ENCODE data around the gene TNNI3K. TPM values are rescaled to one million over a fixed set of nuclear protein-coding genes. Genes with fewer than 3 reads are reported as not detected.

TNNI3K gene
- total RNA-seq, 1 experiment from 2014 or later, result not detected

- H3K4me1 Mint-ChIP-seq, result no peaks in the 10 kb centered on the region
- no peaks in the 10 kb centered on the region for H3K9me3 Mint-ChIP-seq
- Histone ChIP-seq H3K14ac (ENCODE audit: insufficient read depth, low read length) (no peak overlapping the region), H3K23me2 (ENCODE audit: insufficient read length, low read depth, low read length, poor library complexity, severe bottlenecking) (no peaks in the 10 kb centered on the region), H4K5ac (ENCODE audit: insufficient read length, low read depth, low read length) (no peak overlapping the region), H3K9me3 (ENCODE audit: control insufficient read depth, low read depth, low read length) (no peaks in the 10 kb centered on the region), H4K91ac (ENCODE audit: insufficient read length, low read depth, low read length) (no peak overlapping the region), H3K23ac (ENCODE audit: insufficient read length, low read depth, low read length) (no peak overlapping the region), H2AFZ (ENCODE audit: low read length) (no peak overlapping the region), H3K56ac (ENCODE audit: insufficient read length, low read depth, low read length) (no peak overlapping the region), H3K79me2 (ENCODE audit: insufficient read depth, low read length) (no peaks in the 10 kb centered on the region), H3K79me1 (ENCODE audit: insufficient read depth, low read depth, low read length, poor library complexity, severe bottlenecking) (no peaks in the 10 kb centered on the region), H2BK120ac (ENCODE audit: low read depth, low read length, poor library complexity, severe bottlenecking) (no peak overlapping the region), H4K20me1 (ENCODE audit: control insufficient read depth, insufficient read depth, insufficient read length) (no peaks in the 10 kb centered on the region), H3T11ph (ENCODE audit: low read length) (no peak overlapping the region), H3K4me1 (ENCODE audit: insufficient read depth, low read length) (no peaks in the 10 kb centered on the region), H2BK12ac (ENCODE audit: insufficient read length, low read depth, low read length) (no peak overlapping the region), H2AK5ac (ENCODE audit: insufficient read length, low read length) (no peak overlapping the region), H3K18ac (ENCODE audit: insufficient read length, low read depth, low read length) (no peak overlapping the region), H3K27me3 (ENCODE audit: insufficient read depth, low read length) (no peaks in the 10 kb centered on the region), H2BK15ac (ENCODE audit: low read depth, low read length) (no peak overlapping the region), H3K4ac (ENCODE audit: low read depth, low read length) (no peak overlapping the region), H3K27ac (ENCODE audit: insufficient read length, low read depth, low read length) (no peak overlapping the region), H3K4me2 (ENCODE audit: insufficient read depth, insufficient read length, low read length) (no peak overlapping the region), H2BK5ac (ENCODE audit: insufficient read length, low read length) (no peak overlapping the region), H2BK20ac (ENCODE audit: low read depth, low read length, poor library complexity, severe bottlenecking) (no peak overlapping the region), H4K8ac (replicated peaks; ENCODE audit: insufficient read length, low read depth, low read length) (no peak overlapping the region), H3K9ac (ENCODE audit: extremely low read depth, insufficient read length, low read length) (no peak overlapping the region)
- no peaks in the 10 kb centered on the region for H3K27me3 Mint-ChIP-seq (ENCODE audit: low read depth)
- no peak overlapping the region for H3K4me3 Mint-ChIP-seq
- H3K36me3 Mint-ChIP-seq (ENCODE audit: insufficient read depth in 1 of 3, low read depth in 3 of 3), result no peaks in the 10 kb centered on the region
- WGBS (ENCODE audit: extremely low coverage, insufficient read length, low lambda C conversion rate), result no CpG with 5 or more reads among the region's 4 CpGs
- DNase-seq, result no peak
- TF ChIP-seq CTCF (conservative IDR thresholded peaks at IDR 0.05), result no peak
- no peak overlapping the region for H3K27ac Mint-ChIP-seq
These were observed 187.5 kb downstream of the TNNI3K start for GRCh38 chr1:74422421-74423292.
